Esophagus muscularis mucosa (tissue), 3 donors: Measurements from ENCODE around the gene PPP1R16B.
"Not testable (repeated sequence)": the region's sequence is repeated elsewhere in the genome, so short reads cannot be mapped to it uniquely, and the experiment has no call there.

Source experiments
- CTCF ChIP-seq, 3 experiments: fragments of 200-600 bp in 2 of 3; fragments of 450-650 bp in 1 of 3; sonication (generic) in 2 of 3; IDR thresholded peaks; one replicate each; pipeline ENCODE4 v1.5.1; 2017 to 2019; ENCODE audit warnings: antibody characterized with exemption in 3 of 3, mild to moderate bottlenecking in 2 of 3, moderate library complexity in 1 of 3
- POLR2A ChIP-seq: fragments of 450-650 bp; IDR thresholded peaks from one replicate; pipeline ENCODE4 v1.6.1; 2017; ENCODE audit warnings: antibody characterized with exemption, moderate library complexity, mild to moderate bottlenecking, low read depth

DNA sequence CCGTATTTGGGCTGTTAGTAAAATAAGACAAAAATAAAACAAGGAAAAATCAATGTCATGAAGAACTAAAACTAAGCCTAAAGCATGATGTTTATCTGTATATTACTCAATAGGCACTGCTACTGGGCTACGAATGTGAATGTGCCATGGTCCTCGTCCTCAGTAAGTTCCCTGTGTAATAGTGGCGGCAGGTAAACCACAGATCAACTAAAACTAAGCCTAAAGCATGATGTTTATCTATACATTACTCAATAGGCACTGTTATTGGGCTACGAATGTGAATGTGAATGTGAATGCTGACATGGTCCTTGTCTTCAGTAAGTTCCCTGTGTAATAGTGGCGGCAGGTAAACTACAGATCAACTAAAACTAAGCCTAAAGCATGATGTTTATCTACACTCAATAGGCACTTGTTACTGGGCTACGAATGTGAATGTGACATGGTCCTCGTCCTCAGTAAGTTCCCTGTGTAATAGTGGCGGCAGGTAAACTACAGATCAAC lies 154.7 kb downstream of the PPP1R16B start:
- not testable (repeated sequence) for TF ChIP-seq POLR2A; CTCF (IDR thresholded peaks at IDR 0.05)
